Activated T-helper 1 cell treated with anti-CD3 and anti-CD28 coated beads, Interleukin-12 subunit alpha, Interleukin-12 subunit beta, Interleukin-2, Interleukin-4 antibody, amounts not matched to agents 30 ng/mL and 10 ng/mL and 1 ng/mL, durations not matched to agents 14 hours and 24 hours and 36 hours (primary cell): ENCODE data around the gene PNPO. TPM values are rescaled to one million over a fixed set of nuclear protein-coding genes. Genes with fewer than 3 reads are reported as not detected.
A peak's percentile ranks its signal among the peaks of the same experiment; 100 is the strongest.
"Not testable (repeated sequence)": the region's sequence is repeated elsewhere in the genome, so short reads cannot be mapped to it uniquely, and the experiment has no call there.

ENCODE experiments used
- DNase-seq: peaks from one replicate; pipeline ENCODE4 v3.0.0; 2021; ENCODE audit warnings: low spot score
- H3K27ac Mint-ChIP-seq: one replicate; pipeline ENCODE4 v1.8.0; 2021; ENCODE audit warnings: mild to moderate bottlenecking, mixed read lengths
- H3K27me3 Mint-ChIP-seq: one replicate; pipeline ENCODE4 v1.8.0; 2022; ENCODE audit warnings: mild to moderate bottlenecking, moderate library complexity, mixed read lengths; ENCODE audit not compliant: insufficient read depth
- H3K36me3 Mint-ChIP-seq: one replicate; pipeline ENCODE4 v1.8.0; 2021; ENCODE audit warnings: low read depth, mixed read lengths
- H3K4me1 Mint-ChIP-seq: one replicate; pipeline ENCODE4 v1.8.0; 2021; ENCODE audit warnings: low read depth, mixed read lengths
- H3K4me3 Mint-ChIP-seq: one replicate; pipeline ENCODE4 v1.8.0; 2021; ENCODE audit warnings: mild to moderate bottlenecking, moderate library complexity, mixed read lengths
- H3K9me3 Mint-ChIP-seq: one replicate; pipeline ENCODE4 v1.8.0; 2021; ENCODE audit warnings: mixed read lengths
- intact Hi-C: fragments of 100-400 bp; cut with micrococcal nuclease; formaldehyde crosslinking; loops from one replicate; pipeline ENCODE4 v1.15.1; 2024
- total RNA-seq: library from RNA; stranded (reverse); gene quantifications from 2 replicates; pipeline ENCODE4 v1.2.3, GENCODE V29; 2022

Gene PNPO
- total RNA-seq, 1 donor from 2014 or later, result 58.8 TPM

GRCh38 chr17:47925678-47925988 is 15.7 kb upstream of the PNPO start:
- H3K9me3 Mint-ChIP-seq, result no peaks in the 10 kb centered on the region
- no peak overlapping the region for H3K27ac Mint-ChIP-seq
- H3K4me3 Mint-ChIP-seq, result no peak overlapping the region
- no peaks in the 10 kb centered on the region for H3K27me3 Mint-ChIP-seq
- no peaks in the 10 kb centered on the region for H3K4me1 Mint-ChIP-seq
- DNase-seq, result no peak
- intact Hi-C loops, result no loop called here
- peaks cover 37% of the 10 kb centered on the region for H3K36me3 Mint-ChIP-seq

- Mint-ChIP-seq H3K27me3 (no peaks in the 10 kb centered on the region), H3K9me3 (no peaks in the 10 kb centered on the region), H3K4me1 (no peaks in the 10 kb centered on the region), H3K36me3 (peaks cover 32% of the 10 kb centered on the region), H3K4me3 (no peak overlapping the region), H3K27ac (no peak overlapping the region)
- no peak for DNase-seq
- intact Hi-C loops, result no loop called here
Observed at GRCh38 chr17:47927821-47928400, 13.5 kb upstream of the PNPO start.

DNA sequence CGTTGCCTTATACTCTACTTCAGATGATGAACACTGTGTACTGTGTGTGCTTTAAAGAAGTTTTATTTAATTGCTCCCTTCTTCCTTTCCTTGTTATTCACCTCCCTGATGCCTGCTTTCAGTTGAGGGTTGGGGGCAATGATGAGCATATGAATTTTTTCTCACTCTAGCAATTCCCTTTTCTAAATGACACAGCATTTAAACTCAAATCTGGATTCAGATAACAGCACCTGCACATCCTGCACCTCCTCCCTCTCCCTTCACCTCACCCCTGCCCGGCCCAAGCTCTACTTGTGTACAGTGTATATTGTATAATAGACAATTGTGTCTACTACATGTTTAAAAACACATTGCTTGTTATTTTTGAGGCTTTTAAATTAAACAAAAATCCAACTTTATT is 13.0 kb upstream of the PNPO start:
- Mint-ChIP-seq H3K36me3 (peaks cover 28% of the 10 kb centered on the region), H3K27ac (no peak overlapping the region)
- no peak for DNase-seq

GRCh38 chr17:47929218-47930000 is 12.0 kb upstream of the PNPO start:
- no peak overlapping the region for H3K27ac Mint-ChIP-seq
- H3K9me3 Mint-ChIP-seq, result no peaks in the 10 kb centered on the region
- H3K36me3 Mint-ChIP-seq, result peaks cover 24% of the 10 kb centered on the region
- DNase-seq, result no peak
- H3K4me3 Mint-ChIP-seq, result no peak overlapping the region
- H3K27me3 Mint-ChIP-seq, result no peaks in the 10 kb centered on the region
- H3K4me1 Mint-ChIP-seq, result no peaks in the 10 kb centered on the region
- intact Hi-C loops, result no loop called here

More for the DNA sequence above, 13.0 kb upstream of the PNPO start:
- no peak overlapping the region for H3K4me3 Mint-ChIP-seq
- H3K9me3 Mint-ChIP-seq, result no peaks in the 10 kb centered on the region
- H3K27me3 Mint-ChIP-seq, result no peaks in the 10 kb centered on the region
- intact Hi-C loops, result no loop called here
- no peaks in the 10 kb centered on the region for H3K4me1 Mint-ChIP-seq

GRCh38 chr17:47931848-47932247 is 9.5 kb upstream of the PNPO start:
- H3K4me1 Mint-ChIP-seq, result peaks cover 3% of the 10 kb centered on the region
- no peak overlapping the region for H3K27ac Mint-ChIP-seq
- DNase-seq, result no peak
- no peaks in the 10 kb centered on the region for H3K27me3 Mint-ChIP-seq
- no peak overlapping the region for H3K4me3 Mint-ChIP-seq
- intact Hi-C loops, result no loop called here
- H3K9me3 Mint-ChIP-seq, result no peaks in the 10 kb centered on the region
- peaks cover 11% of the 10 kb centered on the region for H3K36me3 Mint-ChIP-seq

DNA sequence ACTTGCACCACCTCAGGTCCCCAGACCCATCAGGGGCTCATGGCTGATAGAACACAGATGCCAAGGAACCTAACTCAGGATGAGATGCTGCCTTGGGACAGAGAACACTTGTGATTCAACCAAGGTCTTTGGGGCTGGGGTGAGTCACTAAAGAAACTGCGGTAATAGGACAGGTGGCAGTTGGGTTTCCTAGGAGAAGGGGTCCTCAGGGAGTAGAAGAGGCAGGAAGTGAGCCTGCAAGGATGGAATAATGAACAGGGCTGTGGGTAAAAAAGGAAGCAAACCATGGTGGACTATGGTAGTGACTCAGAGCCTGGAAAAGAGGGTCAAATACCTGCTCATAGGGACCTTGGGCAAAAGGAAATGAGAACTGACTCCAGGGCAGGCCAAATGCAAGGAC is 6.5 kb upstream of the PNPO start:
- Mint-ChIP-seq H3K4me1 (peaks cover 14% of the 10 kb centered on the region), H3K9me3 (no peaks in the 10 kb centered on the region), H3K27ac (no peak overlapping the region), H3K4me3 (no peak overlapping the region), H3K36me3 (no peaks in the 10 kb centered on the region), H3K27me3 (no peaks in the 10 kb centered on the region)
- intact Hi-C loops, result no loop called here
- no peak for DNase-seq

GRCh38 chr17:47935468-47935867 is 5.9 kb upstream of the PNPO start:
- intact Hi-C loops, H3K27ac Mint-ChIP-seq, H3K36me3 Mint-ChIP-seq, H3K9me3 Mint-ChIP-seq, H3K4me3 Mint-ChIP-seq, H3K27me3 Mint-ChIP-seq, DNase-seq: not testable (repeated sequence)
- H3K4me1 Mint-ChIP-seq, result peaks cover 20% of the 10 kb centered on the region

DNA sequence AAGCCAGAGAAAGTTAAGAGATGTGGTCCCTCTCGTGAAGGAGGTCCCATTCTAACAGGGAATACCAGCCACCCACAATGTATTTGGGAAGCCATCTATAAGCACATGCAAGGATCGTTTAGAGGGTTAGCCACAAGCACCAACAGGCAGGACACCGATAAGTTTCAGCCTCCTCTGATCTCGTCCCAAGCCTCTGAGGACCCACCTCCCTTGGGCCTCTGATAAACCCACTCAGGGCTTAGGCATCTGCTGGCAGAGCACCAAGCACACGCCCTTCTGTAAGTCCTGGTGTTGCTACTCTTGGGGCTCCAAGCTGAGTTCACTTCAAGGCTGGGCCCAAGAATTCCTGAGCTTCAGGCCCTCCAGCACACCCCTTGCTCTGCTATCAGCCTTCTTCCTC is 5.4 kb upstream of the PNPO start:
- Mint-ChIP-seq H3K9me3 (peaks cover 2% of the 10 kb centered on the region), H3K36me3 (peaks cover 2% of the 10 kb centered on the region), H3K27ac (no peak overlapping the region), H3K4me3 (no peak overlapping the region), H3K27me3 (peaks cover 1% of the 10 kb centered on the region), H3K4me1 (peaks cover 25% of the 10 kb centered on the region)
- intact Hi-C loops, result no loop called here
- DNase-seq, result no peak

- Mint-ChIP-seq H3K27ac (no peak overlapping the region), H3K4me1 (peaks cover 39% of the 10 kb centered on the region), H3K27me3 (peaks cover 1% of the 10 kb centered on the region), H3K9me3 (peaks cover 5% of the 10 kb centered on the region), H3K36me3 (peaks cover 5% of the 10 kb centered on the region), H3K4me3 (no peak overlapping the region)
- no peak for DNase-seq
- intact Hi-C loops, result no loop called here
Observed at GRCh38 chr17:47937941-47938340, 3.4 kb upstream of the PNPO start.

DNA sequence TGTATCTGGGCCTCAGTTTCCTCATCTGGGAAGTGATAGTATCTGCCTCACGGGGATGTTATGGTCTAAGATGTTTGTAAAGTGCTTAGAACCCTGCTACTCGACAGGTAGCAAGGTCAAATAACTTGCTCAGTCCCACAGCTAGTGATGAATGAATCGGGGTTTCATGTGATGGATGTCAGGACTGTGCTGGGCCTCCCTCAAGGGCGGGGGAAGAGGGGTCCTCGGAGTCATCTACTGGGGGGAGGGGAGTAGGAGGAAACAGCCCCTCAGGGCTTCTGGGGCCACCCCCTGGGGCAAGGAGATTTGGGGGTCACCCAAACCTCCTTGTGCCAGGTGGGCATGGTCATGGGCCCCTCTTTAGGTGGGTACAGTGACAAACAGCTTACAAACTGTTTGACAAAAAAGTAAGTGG is 732 bp downstream of the PNPO start:
- Mint-ChIP-seq H3K27ac (peak overlapping the region; percentile 96), H3K9me3 (peaks cover 5% of the 10 kb centered on the region), H3K27me3 (peaks cover 1% of the 10 kb centered on the region), H3K36me3 (peaks cover 28% of the 10 kb centered on the region), H3K4me1 (peaks cover 68% of the 10 kb centered on the region), H3K4me3 (peak overlapping the region; percentile 92)
- intact Hi-C loops, result loop anchor here (5.0 kb wide), 2 partner anchors 220 to 950 kb away; partner anchors contain the start of gene ATP5MC1
- no peak for DNase-seq

DNA sequence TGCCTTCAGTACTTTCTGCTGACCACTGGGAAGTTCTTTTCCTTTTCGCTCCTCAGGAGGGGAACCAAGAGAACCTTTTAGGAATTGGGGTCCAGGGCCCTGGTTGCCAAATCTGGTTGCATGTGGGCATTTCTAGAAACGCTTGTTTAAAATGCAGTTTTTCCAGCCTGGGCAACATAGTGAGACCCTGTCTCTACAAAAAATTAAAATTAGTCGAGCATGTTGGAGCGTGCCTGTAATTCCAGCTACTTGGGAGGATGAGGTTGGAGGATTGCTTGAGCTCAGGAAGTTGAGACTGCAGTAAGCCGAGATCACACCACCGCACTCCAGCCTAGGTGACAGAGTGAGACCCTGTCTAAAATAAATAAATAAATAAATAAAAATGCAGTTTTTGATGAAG is 1.2 kb downstream of the PNPO start:
- H3K27me3 Mint-ChIP-seq, result peaks cover 1% of the 10 kb centered on the region
- H3K27ac Mint-ChIP-seq, result peak overlapping the region; percentile 96
- H3K36me3 Mint-ChIP-seq, result peaks cover 30% of the 10 kb centered on the region
- peak overlapping the region; percentile 92 for H3K4me3 Mint-ChIP-seq
- intact Hi-C loops, result loop anchor here (5.0 kb wide), 2 partner anchors 220 to 950 kb away; partner anchors contain the start of gene ATP5MC1
- peaks cover 68% of the 10 kb centered on the region for H3K4me1 Mint-ChIP-seq
- H3K9me3 Mint-ChIP-seq, result peaks cover 5% of the 10 kb centered on the region
- no peak for DNase-seq

DNA sequence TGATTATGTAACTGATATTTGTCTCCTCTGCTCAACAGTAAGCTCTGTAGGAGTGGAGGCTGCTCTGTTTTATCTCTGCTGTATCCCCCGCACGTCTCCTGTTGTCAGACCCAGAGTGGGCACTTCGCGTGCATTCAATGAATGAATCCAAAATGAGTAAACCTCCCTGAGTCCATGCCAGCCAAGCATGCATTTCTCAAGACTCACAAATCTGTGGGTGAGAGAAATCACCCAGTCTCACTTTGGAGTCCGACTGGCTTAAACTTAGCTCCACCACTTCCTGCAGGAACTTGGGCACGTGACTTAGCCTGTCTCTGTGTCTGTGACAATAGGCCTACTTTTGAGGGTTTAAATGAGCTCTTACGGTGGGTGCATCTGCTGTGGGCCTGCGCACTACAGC is 3.7 kb downstream of the PNPO start:
- Mint-ChIP-seq H3K36me3 (peaks cover 42% of the 10 kb centered on the region), H3K9me3 (peaks cover 5% of the 10 kb centered on the region), H3K27me3 (peaks cover 1% of the 10 kb centered on the region), H3K27ac (peak overlapping the region; percentile 45), H3K4me3 (peak overlapping the region; percentile 20), H3K4me1 (peaks cover 74% of the 10 kb centered on the region)
- intact Hi-C loops, result no loop called here
- DNase-seq, result no peak

DNA sequence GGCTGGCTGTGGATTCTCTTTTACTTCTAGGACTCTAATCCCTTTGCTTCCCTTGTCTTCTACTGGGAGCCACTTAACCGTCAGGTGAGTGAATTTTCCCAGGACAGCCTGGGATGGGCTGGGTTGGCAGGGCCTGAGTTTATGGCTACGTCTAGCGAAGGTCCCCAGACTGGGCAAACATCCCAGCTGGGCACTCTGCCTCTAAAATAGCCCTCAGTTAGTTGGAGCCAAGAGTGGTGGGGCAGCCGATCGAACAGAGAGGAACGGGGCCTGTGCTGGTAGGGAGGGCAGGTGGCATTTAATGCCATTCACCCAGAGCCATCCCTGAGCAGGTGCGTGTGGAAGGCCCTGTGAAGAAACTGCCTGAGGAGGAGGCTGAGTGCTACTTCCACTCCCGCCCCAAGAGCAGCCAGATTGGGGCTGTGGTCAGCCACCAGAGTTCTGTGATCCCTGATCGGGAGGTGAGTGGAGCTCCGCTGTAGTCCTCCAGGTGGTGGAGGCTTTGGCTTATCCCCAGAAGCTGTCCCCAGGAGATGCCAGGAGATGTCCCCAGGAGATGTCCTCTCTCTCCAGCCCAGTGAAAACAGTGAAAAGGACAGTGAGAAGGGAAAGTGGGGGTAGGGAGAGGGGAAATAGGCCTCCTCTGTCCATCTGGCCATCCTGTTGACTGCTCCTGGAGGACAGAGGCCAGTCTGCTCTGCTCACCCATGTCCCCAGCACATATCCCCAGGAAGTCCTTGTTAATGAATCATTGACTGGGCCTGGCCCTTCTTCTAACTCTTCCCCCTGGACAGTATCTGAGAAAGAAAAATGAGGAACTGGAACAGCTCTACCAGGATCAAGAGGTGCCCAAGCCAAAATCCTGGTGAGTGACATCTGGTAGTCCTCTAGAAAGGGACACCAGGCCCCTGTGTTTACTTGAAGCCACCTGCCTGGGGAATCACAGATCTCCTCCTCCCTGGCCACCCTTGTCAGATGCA is 4.4 kb downstream of the PNPO start:
- peak overlapping the region; percentile 45 for H3K27ac Mint-ChIP-seq
- no peak overlapping the region for H3K4me3 Mint-ChIP-seq
- H3K4me1 Mint-ChIP-seq, result peaks cover 67% of the 10 kb centered on the region
- H3K27me3 Mint-ChIP-seq, result no peaks in the 10 kb centered on the region
- peaks cover 5% of the 10 kb centered on the region for H3K9me3 Mint-ChIP-seq
- peaks cover 42% of the 10 kb centered on the region for H3K36me3 Mint-ChIP-seq
- intact Hi-C loops, result no loop called here
- no peak for DNase-seq
